ENCODE measurements around the gene SCD. TPM values are rescaled to one million over a fixed set of nuclear protein-coding genes. Genes with fewer than 3 reads are reported as not detected.

Gene SCD
- total and polyA plus RNA-seq, 2 of the 13 experiments (the other 11 are each of a cell fraction or from before 2014, with no cell fraction given): 492 to 512 TPM

GRCh38 chr10:100362570-100363496, 15.8 kb downstream of the SCD start (continued):
- TF ChIP-seq TP53 (CRISPR knock-in tag; conservative IDR thresholded peaks at IDR 0.05) (0 out of 2 replicates have a peak, but pooled peaks have one; percentile 18), KLF6 (CRISPR knock-in tag; IDR thresholded peaks at IDR 0.05) (no peak), ZNF7 (CRISPR knock-in tag; IDR thresholded peaks at IDR 0.05) (peak; percentile 98), ZNF605 (CRISPR knock-in tag; IDR thresholded peaks at IDR 0.05) (peak; percentile 75), RARA (CRISPR knock-in tag; IDR thresholded peaks at IDR 0.05) (0 out of 2 replicates have a peak, but pooled peaks have one; percentile 15), ZNF678 (CRISPR knock-in tag; IDR thresholded peaks at IDR 0.05) (no peak), SCMH1 (CRISPR knock-in tag; IDR thresholded peaks at IDR 0.05; ENCODE audit: borderline replicate concordance) (no peak), ZNF350 (CRISPR knock-in tag; IDR thresholded peaks at IDR 0.05; ENCODE audit: borderline replicate concordance, low read depth) (no peak), RXRB (CRISPR knock-in tag; IDR thresholded peaks at IDR 0.05; ENCODE audit: borderline replicate concordance) (no peak), SKI (IDR thresholded peaks at IDR 0.05; ENCODE audit: partially characterized antibody) (no peak), KDM3A (CRISPR knock-in tag; IDR thresholded peaks at IDR 0.05; ENCODE audit: low read depth) (no peak), KDM2A (CRISPR knock-in tag; IDR thresholded peaks at IDR 0.05; ENCODE audit: borderline replicate concordance, low read depth) (no peak), REST (IDR thresholded peaks at IDR 0.05; ENCODE audit: borderline replicate concordance in 1 of 2, low read depth in 1 of 2, low read length in 2 of 2) (no peak), ZNF770 (CRISPR knock-in tag; IDR thresholded peaks at IDR 0.05) (no peak), ZNF503 (CRISPR knock-in tag; IDR thresholded peaks at IDR 0.05) (0 out of 2 replicates have a peak, but pooled peaks have one; percentile 21), ISL2 (CRISPR knock-in tag; IDR thresholded peaks at IDR 0.05) (0 out of 2 replicates have a peak, but pooled peaks have one; percentile 10), KLF15 (CRISPR knock-in tag; IDR thresholded peaks at IDR 0.05; ENCODE audit: borderline replicate concordance) (no peak), IRX3 (CRISPR knock-in tag; IDR thresholded peaks at IDR 0.05; ENCODE audit: borderline replicate concordance, low read depth) (no peak), ZNF891 (CRISPR knock-in tag; IDR thresholded peaks at IDR 0.05) (no peak), ZNF569 (CRISPR knock-in tag; IDR thresholded peaks at IDR 0.05; ENCODE audit: borderline replicate concordance) (no peak)
